ENCODE measurements around the gene FAM20A. TPM values are rescaled to one million over a fixed set of nuclear protein-coding genes. Genes with fewer than 3 reads are reported as not detected.

Gene FAM20A
- total RNA-seq, 1 donor from 2014 or later, result 0.37 TPM

GRCh38 chr17:68568581-68568980 is 32.6 kb downstream of the FAM20A start:
- DNase-seq, result no peak
- no peak for TF ChIP-seq CTCF (IDR thresholded peaks at IDR 0.05; ENCODE audit: partially characterized antibody, unreplicated experiment)

GRCh38 chr17:68567581-68567980 is 33.6 kb downstream of the FAM20A start:
- Mint-ChIP-seq H3K9me3 (ENCODE audit: unreplicated experiment) (peaks cover 2% of the 10 kb centered on the region), H3K27ac (ENCODE audit: unreplicated experiment) (no peak overlapping the region), H3K4me1 (ENCODE audit: low read depth, unreplicated experiment) (no peaks in the 10 kb centered on the region), H3K27me3 (ENCODE audit: unreplicated experiment) (peaks cover 6% of the 10 kb centered on the region), H3K4me3 (ENCODE audit: unreplicated experiment) (no peak overlapping the region), H3K36me3 (ENCODE audit: unreplicated experiment) (no peaks in the 10 kb centered on the region)
- DNase-seq, result no peak
- TF ChIP-seq CTCF (IDR thresholded peaks at IDR 0.05; ENCODE audit: partially characterized antibody, unreplicated experiment), result no peak

More at GRCh38 chr17:68568581-68568980, 32.6 kb downstream of the FAM20A start:
- Mint-ChIP-seq H3K9me3 (ENCODE audit: unreplicated experiment) (peaks cover 2% of the 10 kb centered on the region), H3K36me3 (ENCODE audit: unreplicated experiment) (no peaks in the 10 kb centered on the region), H3K27me3 (ENCODE audit: unreplicated experiment) (peaks cover 6% of the 10 kb centered on the region), H3K27ac (ENCODE audit: unreplicated experiment) (no peak overlapping the region), H3K4me1 (ENCODE audit: low read depth, unreplicated experiment) (no peaks in the 10 kb centered on the region), H3K4me3 (ENCODE audit: unreplicated experiment) (no peak overlapping the region)

GRCh38 chr17:68567035-68567434 is 34.1 kb downstream of the FAM20A start:
- Mint-ChIP-seq H3K4me1 (ENCODE audit: low read depth, unreplicated experiment) (no peaks in the 10 kb centered on the region), H3K27ac (ENCODE audit: unreplicated experiment) (no peak overlapping the region), H3K9me3 (ENCODE audit: unreplicated experiment) (peaks cover 2% of the 10 kb centered on the region), H3K27me3 (ENCODE audit: unreplicated experiment) (peaks cover 6% of the 10 kb centered on the region), H3K36me3 (ENCODE audit: unreplicated experiment) (no peaks in the 10 kb centered on the region), H3K4me3 (ENCODE audit: unreplicated experiment) (no peak overlapping the region)
- DNase-seq, result no peak
- TF ChIP-seq CTCF (IDR thresholded peaks at IDR 0.05; ENCODE audit: partially characterized antibody, unreplicated experiment), result no peak

GRCh38 chr17:68566442-68566738 is 34.8 kb downstream of the FAM20A start:
- H3K9me3 Mint-ChIP-seq (ENCODE audit: unreplicated experiment), result peaks cover 2% of the 10 kb centered on the region
- H3K4me1 Mint-ChIP-seq (ENCODE audit: low read depth, unreplicated experiment), result no peaks in the 10 kb centered on the region

More at GRCh38 chr17:68566442-68566738, 34.8 kb downstream of the FAM20A start:
- Mint-ChIP-seq H3K27ac (ENCODE audit: unreplicated experiment) (no peak overlapping the region), H3K36me3 (ENCODE audit: unreplicated experiment) (no peaks in the 10 kb centered on the region), H3K27me3 (ENCODE audit: unreplicated experiment) (peaks cover 6% of the 10 kb centered on the region), H3K4me3 (ENCODE audit: unreplicated experiment) (no peak overlapping the region)
- no peak for DNase-seq
- TF ChIP-seq CTCF (IDR thresholded peaks at IDR 0.05; ENCODE audit: partially characterized antibody, unreplicated experiment), result no peak

Measured in glutamatergic neuron (in vitro differentiated cells).